ENCODE measurements around the gene ZNF236.
A peak's percentile ranks its signal among the peaks of the same experiment; 100 is the strongest.

Gene ZNF236

DNA sequence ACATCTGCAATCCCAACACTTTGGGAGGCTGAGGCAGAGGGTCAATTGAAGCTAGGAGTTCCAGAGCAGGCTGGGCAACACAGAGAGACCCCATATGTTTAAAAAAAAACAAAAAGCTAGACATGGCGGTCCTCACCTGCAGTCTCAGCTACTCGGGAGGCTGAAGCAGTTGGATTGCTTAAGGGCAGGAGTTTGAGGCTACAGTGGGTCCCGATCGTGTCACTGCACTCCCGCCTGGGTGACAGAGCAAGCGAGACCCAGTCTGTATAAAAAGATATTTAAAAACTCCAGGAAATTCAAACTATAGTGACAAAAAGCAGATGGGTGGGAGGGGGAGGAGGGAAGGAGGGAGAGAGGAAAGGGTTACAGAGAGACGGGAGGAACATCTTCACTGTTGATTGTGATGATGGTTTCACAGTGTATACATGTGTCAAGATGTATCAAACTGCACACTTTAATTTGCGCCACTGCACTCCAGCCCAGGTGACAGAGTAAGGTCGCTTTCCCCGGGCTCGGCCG lies 942 bp upstream of the ZNF236 start:
- DNase-seq: no peak

DNA sequence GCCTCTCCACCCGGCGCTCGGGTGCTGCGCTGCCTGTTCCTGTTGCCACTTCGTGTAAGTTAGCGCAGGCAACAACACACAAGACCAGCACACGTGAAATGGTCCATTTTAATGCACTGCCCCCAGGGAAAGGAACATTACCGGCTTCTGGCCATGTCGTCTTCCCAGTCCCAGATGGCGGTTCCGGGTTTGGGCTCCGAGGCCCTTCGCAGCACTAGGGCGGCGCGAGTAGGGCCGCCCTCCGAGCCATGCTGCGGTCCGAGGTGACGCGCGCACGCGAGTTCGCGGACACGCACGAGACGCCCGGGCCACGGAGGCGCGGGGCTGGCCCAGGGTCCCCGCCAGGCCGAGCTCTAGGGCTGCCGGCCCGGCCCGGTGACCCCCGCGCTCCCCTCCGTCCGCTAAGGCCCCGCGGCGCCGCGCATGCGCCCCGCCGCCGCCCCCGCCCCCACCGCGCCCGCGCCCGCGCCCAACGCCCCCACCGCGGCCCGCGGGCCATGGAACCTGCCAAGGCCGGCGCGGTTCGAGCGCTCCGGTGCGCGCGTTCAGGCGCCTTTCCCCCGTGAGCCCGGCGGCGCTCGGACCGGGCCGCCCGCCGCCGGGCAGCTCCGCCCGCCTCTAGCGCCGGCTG lies 367 bp upstream of the ZNF236 start:
- peak in 39 of 51 donors; percentile 13 to 83 (median 57) for DNase-seq

GRCh38 chr18:76823161-76823538 lies 793 bp downstream of the ZNF236 start:
- DNase-seq: peak in 3 of 51 donors; percentile 18 to 44 (median 31)

- DNase-seq: peak in 12 of 51 donors; percentile 11 to 50 (median 18)
Measured at GRCh38 chr18:76823587-76824011, 1.2 kb downstream of the ZNF236 start.

- no peak for DNase-seq
Measured at GRCh38 chr18:76824145-76824676, 1.9 kb downstream of the ZNF236 start.

DNA sequence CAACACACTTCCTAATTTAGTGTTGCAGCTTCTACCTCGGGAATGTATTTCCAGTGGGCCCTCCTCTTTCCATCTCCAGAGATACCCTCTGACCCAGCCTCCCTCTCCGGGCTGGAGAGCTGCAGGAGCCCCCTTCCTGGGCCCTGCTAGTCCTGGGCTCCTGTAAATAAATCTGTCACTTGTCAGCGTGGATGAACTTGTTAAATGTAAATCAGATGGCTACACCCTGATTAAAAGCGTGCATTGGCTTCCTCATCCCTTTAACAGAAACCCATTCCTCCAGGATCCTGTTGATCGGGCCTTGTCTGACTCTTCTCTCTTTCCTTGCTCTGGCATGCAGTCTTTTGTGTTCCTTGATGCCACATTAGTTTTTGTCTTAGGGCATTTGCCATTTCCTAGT lies 2.4 kb downstream of the ZNF236 start:
- DNase-seq: no peak

DNA sequence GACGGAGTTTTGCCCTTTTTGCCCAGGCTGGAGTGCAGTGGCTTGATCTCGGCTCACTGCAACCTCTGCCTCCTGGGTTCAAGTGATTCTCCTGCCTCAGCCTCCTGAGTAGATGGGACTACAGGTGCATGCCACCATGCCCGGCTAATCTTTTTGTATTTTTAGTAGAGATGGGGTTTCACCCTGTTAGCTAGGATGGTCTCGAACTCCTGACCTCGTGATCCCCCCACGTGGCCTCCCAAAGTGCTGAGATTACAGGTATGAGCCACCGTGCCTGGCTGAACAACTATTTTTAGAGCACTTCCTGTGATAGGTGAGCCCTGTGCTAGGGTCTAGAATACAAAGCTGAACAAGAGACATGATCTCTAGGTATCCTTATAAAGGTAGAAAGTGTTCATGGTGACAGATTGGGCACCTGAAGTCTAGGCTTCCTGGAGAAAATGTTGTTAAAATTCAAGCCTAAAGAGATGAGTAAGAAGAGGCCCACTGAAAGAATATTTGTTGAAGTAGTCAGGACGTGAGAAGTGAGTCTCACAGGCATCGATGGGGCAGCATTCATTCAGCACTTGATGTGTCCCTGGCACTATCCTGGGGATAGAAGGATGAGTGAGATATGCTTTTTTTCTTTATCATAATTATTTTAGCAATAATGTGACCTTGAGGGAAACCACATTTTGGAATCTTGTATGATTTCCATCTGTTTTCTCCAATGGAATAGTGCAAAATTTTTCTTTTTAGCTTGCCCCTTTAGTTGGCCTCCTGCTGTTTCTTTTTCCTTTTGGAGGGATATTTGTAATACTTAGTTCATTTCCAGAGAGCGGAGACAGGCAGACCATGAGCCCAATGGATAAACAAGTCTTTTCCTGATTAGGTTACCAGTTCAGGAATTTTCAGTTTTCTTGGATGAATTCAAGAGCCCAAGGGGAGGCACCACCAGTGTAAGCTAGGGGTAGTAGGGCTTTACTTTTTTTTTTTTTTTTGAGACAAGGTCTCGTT lies 5.1 kb downstream of the ZNF236 start:
- no peak for DNase-seq

- no peak for DNase-seq
Measured at GRCh38 chr18:76834379-76834778, 12.0 kb downstream of the ZNF236 start.

- DNase-seq: no peak
Measured at GRCh38 chr18:76835380-76835779, 13.0 kb downstream of the ZNF236 start.

DNA sequence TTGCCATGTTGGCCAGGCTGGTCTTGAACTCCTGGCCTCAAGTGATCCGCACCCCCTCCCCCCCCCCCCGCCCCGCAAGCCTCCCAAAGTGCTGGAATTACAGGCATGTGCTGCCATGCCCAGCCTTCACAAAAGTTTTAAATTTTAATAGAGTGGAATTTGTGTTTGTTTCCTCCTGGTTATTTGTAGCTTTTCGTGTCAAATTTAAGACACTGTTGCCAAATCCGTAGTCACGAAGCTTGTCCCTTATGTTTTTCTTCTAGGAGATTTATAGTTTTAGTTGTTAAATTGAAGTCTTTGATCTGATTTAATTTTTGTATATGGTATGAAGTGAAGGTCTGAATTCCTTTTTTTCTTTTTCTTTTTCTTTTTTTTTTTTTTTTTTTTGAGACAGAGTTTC lies 14.7 kb downstream of the ZNF236 start:
- no peak for DNase-seq

DNA sequence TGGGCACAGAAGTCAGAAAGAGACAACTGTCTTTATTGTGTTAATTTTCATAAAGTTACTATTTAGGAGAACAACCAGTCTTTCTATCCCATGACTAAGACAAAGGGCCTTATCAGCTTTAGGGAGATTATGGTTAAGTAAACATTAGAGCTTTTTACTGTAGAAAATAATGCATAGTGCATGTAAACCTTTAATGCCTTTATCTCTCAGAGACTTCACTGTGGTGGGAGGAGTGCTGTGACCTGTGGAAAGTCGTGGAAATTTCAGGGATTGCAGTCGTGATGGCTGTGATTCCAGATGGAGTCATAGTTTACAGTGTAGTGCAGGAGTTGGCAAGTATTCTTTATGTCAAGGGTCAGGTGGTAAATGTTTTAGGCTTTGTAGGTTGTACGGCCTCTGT lies 15.8 kb downstream of the ZNF236 start:
- DNase-seq: no peak

DNA sequence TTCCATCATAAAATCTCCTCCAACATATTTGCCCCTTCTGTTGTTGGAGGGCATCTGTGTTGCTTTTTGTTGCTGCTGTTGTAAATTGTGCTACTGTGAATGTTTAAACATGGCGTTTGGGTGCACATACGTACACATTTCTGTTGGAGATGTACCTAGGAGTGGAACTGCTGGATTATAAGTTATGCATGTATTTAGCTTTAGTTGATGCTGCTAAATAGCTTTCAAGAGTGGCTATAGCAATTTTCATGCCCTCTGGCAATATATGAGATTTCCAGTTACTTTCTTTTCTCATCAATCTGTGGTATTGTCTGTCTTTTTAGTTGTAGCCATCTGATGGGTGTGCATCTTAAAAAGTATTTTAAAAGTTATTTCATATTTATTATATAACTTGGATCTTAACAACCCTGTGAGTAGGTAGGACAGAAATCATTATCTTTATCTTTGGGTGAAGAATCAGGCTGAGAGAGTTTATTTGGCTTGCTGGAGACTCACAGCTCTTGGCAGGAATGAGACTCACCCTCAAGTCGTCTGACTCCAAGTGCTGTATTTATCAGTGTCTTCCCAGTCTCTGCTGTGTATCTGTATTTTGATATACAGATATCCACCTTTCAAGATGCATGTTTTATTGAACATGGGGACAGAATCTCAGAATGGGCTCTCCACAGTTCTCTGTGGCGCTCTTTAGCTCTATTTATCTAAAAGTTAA lies 16.9 kb downstream of the ZNF236 start:
- no peak for DNase-seq

- DNase-seq: no peak
Measured at GRCh38 chr18:76842837-76843530, 20.6 kb downstream of the ZNF236 start.

- DNase-seq: no peak
Measured at GRCh38 chr18:76844144-76844543, 21.8 kb downstream of the ZNF236 start.

- DNase-seq: no peak
Measured at GRCh38 chr18:76844742-76845477, 22.6 kb downstream of the ZNF236 start.

DNA sequence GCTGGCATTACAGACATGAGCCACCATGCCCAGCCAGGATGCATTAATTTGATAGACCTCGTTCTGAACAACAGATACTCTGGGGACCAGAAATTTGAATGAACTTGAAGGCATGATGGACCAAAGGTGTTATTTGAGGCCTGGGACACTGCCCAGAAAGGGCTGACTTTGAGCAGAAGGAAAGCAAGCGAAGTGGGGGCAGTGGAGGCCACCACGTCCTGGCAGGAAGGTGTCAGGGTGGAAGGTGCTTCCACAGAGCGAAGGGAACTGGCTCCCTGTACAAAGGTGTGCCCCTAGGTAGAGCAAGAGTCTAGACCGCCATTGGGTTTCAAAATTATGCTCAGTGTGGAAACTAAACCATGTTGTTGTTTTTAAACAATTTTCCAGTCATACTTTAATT lies 23.9 kb downstream of the ZNF236 start:
- no peak for DNase-seq

- DNase-seq: no peak
Measured at GRCh38 chr18:76847916-76848315, 25.6 kb downstream of the ZNF236 start.

DNA sequence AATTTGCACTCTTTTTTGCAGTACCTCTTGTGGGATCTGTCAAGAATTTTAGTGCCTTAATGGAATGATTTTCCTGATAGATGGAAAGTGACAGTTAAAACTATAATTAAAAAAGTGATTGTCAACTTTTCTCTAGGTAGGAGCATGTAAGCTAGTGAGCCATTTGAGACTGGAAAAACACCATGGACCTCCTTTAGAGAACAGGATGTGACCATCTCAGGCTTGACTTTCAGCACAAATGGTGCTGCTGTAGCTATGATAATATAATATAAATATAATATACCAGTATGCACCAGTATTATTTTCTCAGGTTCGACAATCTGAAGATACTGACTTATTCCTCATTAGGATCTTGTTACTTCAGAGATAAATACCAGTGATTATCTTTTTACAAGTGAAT lies 27.8 kb downstream of the ZNF236 start:
- no peak for DNase-seq

GRCh38 chr18:76855594-76855993 lies 33.2 kb downstream of the ZNF236 start:
- DNase-seq: no peak

DNA sequence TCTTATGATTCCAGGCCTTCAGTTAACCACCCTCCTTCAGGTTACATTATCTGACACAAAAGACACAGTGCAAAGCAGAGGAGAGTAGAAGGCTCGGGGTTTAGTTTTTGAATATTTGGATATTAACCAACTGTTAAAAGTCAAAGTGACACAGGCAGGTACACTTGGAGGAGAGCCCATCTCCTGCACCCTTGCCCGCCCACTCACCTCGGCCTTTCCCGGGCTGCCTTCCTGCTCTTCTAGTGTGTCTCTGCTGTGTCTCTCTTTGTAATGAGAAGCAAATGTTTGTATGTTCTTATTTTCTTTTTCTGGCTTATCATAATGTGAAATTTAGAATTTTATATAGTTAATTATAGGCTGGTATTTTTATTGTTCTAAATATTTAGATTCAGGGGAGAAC lies 35.1 kb downstream of the ZNF236 start:
- DNase-seq: no peak
